T-cell (primary cell): ENCODE results near the gene PXT1. TPM values are rescaled to one million over a fixed set of nuclear protein-coding genes. Genes with fewer than 3 reads are reported as not detected.

ENCODE experiments used
- ATAC-seq, 4 experiments: fragments of 200-7000 bp in 3 of 4; fragments of 150-1000 bp in 1 of 4; cut with Tn5 transposase; replicated peaks in 1 of 4; 1 replicate in 3 of 4; 2 replicates in 1 of 4; pipeline ENCODE4 v1.10.0; 2021; ENCODE audit warnings: moderate library complexity in 3 of 4, mild to moderate bottlenecking in 2 of 4, moderate number of reproducible peaks in 1 of 4
- CTCF ChIA-PET, 2 donors: fragments of 300-600 bp; sonication (Branson Sonifier 250); formaldehyde crosslinking; loops; one replicate each; lab custom pipeline; 2022; ENCODE audit warnings: antibody characterized with exemption in 2 of 2; lab: Charles Lee
- POLR2A ChIA-PET, 2 donors: fragments of 300-600 bp; sonication (Branson Sonifier 250); formaldehyde crosslinking; loops; one replicate each; lab custom pipeline; 2022; ENCODE audit warnings: antibody characterized with exemption in 2 of 2; lab: Charles Lee
- DNase-seq, 35 experiments: peaks; one replicate each; pipeline versions ENCODE4 v3.0.0 to v3.0.0-alpha.2; 2013 to 2023
- H3K27ac ChIP-seq: one replicate; pipeline ENCODE4 v1.5.1; 2013; ENCODE audit warnings: low read length
- H3K27me3 ChIP-seq, 2 experiments: replicated peaks in 1 of 2; 1 replicate in 1 of 2; 2 replicates in 1 of 2; pipeline versions ENCODE4 v1.6.1 to v1.7.0; 2013; ENCODE audit warnings: low read length in 1 of 2, mixed read lengths in 1 of 2; ENCODE audit not compliant: control insufficient read depth in 2 of 2, insufficient read depth in 2 of 2; ENCODE audit errors: extremely low read depth in 1 of 2
- H3K36me3 ChIP-seq, 2 donors: 1 replicate in 1 of 2; 2 replicates in 1 of 2; pipeline versions ENCODE4 v1.6.1 to v1.7.0; 2013; ENCODE audit warnings: low read length in 1 of 2; ENCODE audit not compliant: control insufficient read depth in 2 of 2, insufficient read depth in 1 of 2; ENCODE audit errors: extremely low read depth in 1 of 2
- H3K4me1 ChIP-seq, 2 experiments: 1 replicate in 1 of 2; 2 replicates in 1 of 2; pipeline versions ENCODE4 v1.6.1 to v1.7.0; 2013; ENCODE audit warnings: low read length in 2 of 2, mixed read lengths in 1 of 2; ENCODE audit not compliant: insufficient read depth in 2 of 2, control insufficient read depth in 1 of 2; ENCODE audit errors: extremely low read depth in 1 of 2
- H3K4me3 ChIP-seq, 2 donors: 1 replicate in 1 of 2; 2 replicates in 1 of 2; pipeline versions ENCODE4 v1.5.1 to v1.7.0; 2013; ENCODE audit warnings: mild to moderate bottlenecking in 2 of 2, low read length in 1 of 2, moderate library complexity in 1 of 2; ENCODE audit not compliant: control insufficient read depth in 1 of 2; ENCODE audit errors: extremely low read depth in 1 of 2
- H3K9me3 ChIP-seq: 2 replicates; pipeline ENCODE4 v1.7.0; 2013
- H3K27ac Mint-ChIP-seq, 2 donors: one replicate each; pipeline ENCODE4 v1.8.0; 2020 to 2021; ENCODE audit warnings: mild to moderate bottlenecking in 2 of 2, mixed read lengths in 2 of 2
- H3K27me3 Mint-ChIP-seq, 2 donors: one replicate each; pipeline ENCODE4 v1.8.0; 2021 to 2022; ENCODE audit warnings: mixed read lengths in 2 of 2
- H3K36me3 Mint-ChIP-seq: one replicate; pipeline ENCODE4 v1.8.0; 2021; ENCODE audit warnings: mixed read lengths
- H3K4me1 Mint-ChIP-seq, 3 donors: one replicate each; pipeline ENCODE4 v1.8.0; 2020 to 2022; ENCODE audit warnings: mixed read lengths in 3 of 3, mild to moderate bottlenecking in 1 of 3
- H3K4me3 Mint-ChIP-seq, 3 donors: one replicate each; pipeline ENCODE4 v1.8.0; 2020 to 2022; ENCODE audit warnings: mild to moderate bottlenecking in 3 of 3, mixed read lengths in 3 of 3, moderate library complexity in 3 of 3
- H3K9me3 Mint-ChIP-seq, 3 donors: one replicate each; pipeline ENCODE4 v1.8.0; 2020 to 2022; ENCODE audit warnings: mixed read lengths in 3 of 3
- WGBS: methylation state at CpG from one replicate; pipeline ENCODE4 v1.1.5; 2013; ENCODE audit warnings: missing lambda C conversion rate; ENCODE audit not compliant: insufficient coverage; 5-methylcytosine and 5-hydroxymethylcytosine counted together
- total RNA-seq, 35 experiments: library from RNA in 6 of 35; stranded (reverse) in 6 of 35; fragments of 120-200 nt in 1 of 35; gene quantifications; one replicate each; pipeline versions ENCODE4 v1.2.1 to v1.2.4 and lab custom pipeline; 2013 to 2026

The PXT1 gene
- under 1 TPM in 4 of 5 donors, not detected in 1; 0.13 to 0.44 (median 0.25) TPM for total RNA-seq
- total RNA-seq (2013) = 0.61 TPM
- 0.06 to 1.8 (median 0.38) reads per million in 29 experiments for total RNA-seq (lab: John Stamatoyannopoulos, UW)

DNA sequence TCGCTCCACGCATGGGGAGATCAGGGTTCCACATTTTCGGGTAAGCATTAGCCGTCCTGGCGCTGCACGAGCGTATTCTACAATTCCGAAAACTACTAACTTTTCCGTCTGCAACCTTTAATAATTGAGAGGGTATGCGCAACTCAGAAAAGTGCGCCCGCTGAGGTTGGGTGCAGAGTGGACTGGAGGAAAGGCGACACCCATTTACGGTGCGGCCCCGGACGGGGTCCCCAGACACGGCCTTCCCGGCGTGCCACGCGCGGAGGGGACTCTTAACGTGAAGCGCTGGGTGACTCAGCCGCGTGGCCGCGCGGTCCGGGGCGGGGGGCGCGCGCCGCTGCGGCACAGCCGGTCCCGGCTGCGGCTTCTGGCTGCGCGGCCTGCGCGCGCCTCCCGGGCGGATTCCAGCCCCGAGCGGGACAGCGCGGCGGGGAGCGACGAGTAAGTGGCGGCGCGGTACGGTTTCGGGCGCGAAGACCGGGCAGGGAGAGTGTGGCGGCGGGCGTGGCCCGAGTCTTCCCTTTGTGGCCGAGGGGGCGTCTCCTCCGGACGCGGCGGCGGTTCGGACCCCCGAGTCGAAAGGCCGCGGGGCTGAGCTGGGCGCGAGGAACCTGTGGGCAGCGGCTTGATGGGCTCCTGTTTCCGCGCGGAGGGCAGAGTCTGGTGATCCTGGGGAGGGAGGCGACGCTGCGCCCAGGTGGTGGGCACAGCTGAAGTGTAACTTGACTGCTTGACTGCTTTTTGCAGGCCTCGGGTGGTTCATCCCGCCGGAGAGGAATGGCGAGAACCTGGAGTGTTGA is at the start of gene PXT1, which contains the start of gene KCTD20:
Gene PXT1 (minus strand): TSS at position 184 of the 800 bp plus-strand sequence. CDS start 16,772 bp downstream, outside the sequence.
Gene KCTD20 (plus strand): TSS at position 330 of the 800 bp plus-strand sequence. CDS start 27,098 bp downstream, outside the sequence.
- peak within 1 kb of the TSS; percentile 89 for H3K27ac ChIP-seq
- ChIA-PET CTCF (interaction anchor here in 1 of 2 donors (0.6 to 1.3 kb wide), 2 partner anchors 20 to 102 kb away, joined by 3 to 7 read pairs; no protein-coding TSS in a partner anchor), POLR2A (interaction anchor here (0.5 to 1.3 kb wide), 4 partner anchors 10 to 155 kb away, joined by 3 to 4 read pairs (median 4); no protein-coding TSS in a partner anchor)
- H3K36me3 Mint-ChIP-seq = peaks cover 5% of the 10 kb centered on the region
- H3K36me3 ChIP-seq = no peaks in the 10 kb centered on the region
- H3K9me3 ChIP-seq = no peaks in the 10 kb centered on the region
- H3K9me3 Mint-ChIP-seq = no peaks in the 10 kb centered on the region
- H3K4me3 ChIP-seq = peak within 1 kb of the TSS; percentile 74 to 98
- DNase-seq (peak; percentile 68 to 90 (median 79)), ATAC-seq (peak; percentile 85 to 93 (median 90))
- WGBS = under 1% methylated on average over 87 of the region's 91 CpGs
- H3K4me1 ChIP-seq = peaks cover 18 to 38% of the 10 kb centered on the region in 2 experiments
- peak within 1 kb of the TSS; percentile 96 to 97 (median 97) for H3K4me3 Mint-ChIP-seq
- H3K27me3 Mint-ChIP-seq = no peaks in the 10 kb centered on the region
- H3K27me3 ChIP-seq = no peaks in the 10 kb centered on the region
- H3K4me1 Mint-ChIP-seq = peaks cover 49 to 60% (median 51%) of the 10 kb centered on the region in 3 donors
- H3K27ac Mint-ChIP-seq = peak within 1 kb of the TSS; percentile 97 to 98

DNA sequence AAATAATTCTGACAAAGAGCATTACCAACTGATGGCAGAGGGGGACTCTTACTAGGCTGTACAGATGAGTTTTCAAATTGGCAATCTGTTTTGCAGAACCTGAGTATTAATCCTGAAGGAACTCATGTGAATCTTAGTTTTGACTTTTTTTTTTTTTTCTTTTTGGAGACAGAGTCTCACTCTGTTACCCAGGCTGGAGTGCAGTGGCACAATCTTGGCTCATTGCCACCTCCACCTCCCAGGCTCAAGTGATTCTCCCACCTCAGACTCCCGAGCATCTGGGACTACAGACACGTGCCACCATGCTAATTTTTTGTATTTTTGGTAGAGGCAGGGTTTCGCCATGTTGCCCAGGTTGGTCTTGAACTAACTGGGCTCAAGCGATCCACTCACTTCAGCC is 49.4 kb upstream of the PXT1 start:
- H3K36me3 ChIP-seq = peaks cover 16 to 57% of the 10 kb centered on the region in 2 donors
- H3K36me3 Mint-ChIP-seq = peaks cover 64% of the 10 kb centered on the region
- CTCF ChIA-PET = no interaction called here
- H3K4me3 Mint-ChIP-seq = no peak overlapping the region
- H3K27ac Mint-ChIP-seq = peak overlapping the region; percentile 10 to 55
- no peaks in the 10 kb centered on the region for H3K27me3 ChIP-seq
- no peak for ATAC-seq
- no peaks in the 10 kb centered on the region for H3K9me3 ChIP-seq
- H3K27ac ChIP-seq = no peak overlapping the region
- POLR2A ChIA-PET = no interaction called here
- no CpG with 5 or more reads among the region's 4 CpGs for WGBS
- no peaks in the 10 kb centered on the region for H3K9me3 Mint-ChIP-seq
- peaks cover 6 to 7% of the 10 kb centered on the region in 2 experiments for H3K4me1 ChIP-seq
- no peak for DNase-seq
- H3K4me3 ChIP-seq = no peak overlapping the region
- peaks cover 12 to 44% (median 41%) of the 10 kb centered on the region in 3 donors for H3K4me1 Mint-ChIP-seq
- no peaks in the 10 kb centered on the region for H3K27me3 Mint-ChIP-seq

- H3K27me3 Mint-ChIP-seq = no peaks in the 10 kb centered on the region
- Histone ChIP-seq H3K4me1 (peaks cover 6 to 7% of the 10 kb centered on the region in 2 experiments), H3K4me3 (no peak overlapping the region), H3K27ac (no peak overlapping the region), H3K9me3 (no peaks in the 10 kb centered on the region), H3K36me3 (peaks cover 16 to 57% of the 10 kb centered on the region in 2 donors), H3K27me3 (no peaks in the 10 kb centered on the region)
- ATAC-seq = no peak
- ChIA-PET CTCF (interaction anchor here in 1 of 2 donors (0.6 kb wide), 1 partner anchor 599 kb away, joined by 3 read pairs; no protein-coding TSS in a partner anchor), POLR2A (no interaction called here)
- 95% methylated on average over 3 of the region's 7 CpGs for WGBS
- H3K9me3 Mint-ChIP-seq = no peaks in the 10 kb centered on the region
- H3K36me3 Mint-ChIP-seq = peaks cover 64% of the 10 kb centered on the region
- no peak for DNase-seq
- H3K27ac Mint-ChIP-seq = peak overlapping the region in 1 of 2 donors; percentile 45
- H3K4me3 Mint-ChIP-seq = no peak overlapping the region
- H3K4me1 Mint-ChIP-seq = peaks cover 12 to 43% (median 41%) of the 10 kb centered on the region in 3 donors
Measured at GRCh38 chr6:36491378-36491965, 48.8 kb upstream of the PXT1 start.

- ATAC-seq = no peak
- H3K4me3 ChIP-seq = no peak overlapping the region
- H3K9me3 Mint-ChIP-seq = no peaks in the 10 kb centered on the region
- H3K9me3 ChIP-seq = no peaks in the 10 kb centered on the region
- POLR2A ChIA-PET = interaction anchor here in 1 of 2 donors (0.5 kb wide), 1 partner anchor 23 kb away, joined by 4 read pairs; no protein-coding TSS in a partner anchor
- peaks cover 4 to 5% of the 10 kb centered on the region in 2 experiments for H3K4me1 ChIP-seq
- WGBS = 100% methylated on average over 2 of the region's 4 CpGs
- H3K4me3 Mint-ChIP-seq = no peak overlapping the region
- peaks cover 59% of the 10 kb centered on the region for H3K36me3 Mint-ChIP-seq
- H3K27me3 Mint-ChIP-seq = no peaks in the 10 kb centered on the region
- no peak for DNase-seq
- H3K4me1 Mint-ChIP-seq = peaks cover 14 to 28% (median 26%) of the 10 kb centered on the region in 3 donors
- CTCF ChIA-PET = no interaction called here
- H3K36me3 ChIP-seq = peaks cover 7 to 54% of the 10 kb centered on the region in 2 donors
- H3K27ac Mint-ChIP-seq = peak overlapping the region; percentile 34 to 55
- no peaks in the 10 kb centered on the region for H3K27me3 ChIP-seq
- H3K27ac ChIP-seq = no peak overlapping the region
Measured at GRCh38 chr6:36489426-36489825, 46.8 kb upstream of the PXT1 start.

DNA sequence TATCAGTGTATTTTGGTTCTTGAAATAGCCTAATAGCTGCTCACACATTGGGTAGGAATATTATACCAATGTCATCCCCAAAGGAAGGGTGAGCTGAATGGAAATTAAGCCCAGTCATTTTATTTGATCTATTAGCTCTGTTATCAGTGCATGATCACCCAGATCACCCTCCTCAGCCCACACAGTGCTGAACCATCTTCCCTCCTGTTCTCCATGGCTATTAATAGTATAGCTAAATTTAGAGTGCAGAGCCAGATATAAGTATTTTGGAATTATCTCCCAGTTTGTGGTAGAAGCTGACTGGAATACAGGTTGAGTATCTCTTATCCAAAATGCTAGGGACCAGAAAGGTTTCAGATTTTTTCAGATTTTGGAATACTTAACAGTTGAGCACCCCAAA is 45.6 kb upstream of the PXT1 start:
- Histone ChIP-seq H3K9me3 (no peaks in the 10 kb centered on the region), H3K4me3 (no peak overlapping the region), H3K4me1 (no peaks in the 10 kb centered on the region), H3K27me3 (no peaks in the 10 kb centered on the region), H3K36me3 (peaks cover 2 to 42% of the 10 kb centered on the region in 2 donors), H3K27ac (no peak overlapping the region)
- H3K4me3 Mint-ChIP-seq = no peak overlapping the region
- H3K9me3 Mint-ChIP-seq = no peaks in the 10 kb centered on the region
- no peak for ATAC-seq
- H3K36me3 Mint-ChIP-seq = peaks cover 53% of the 10 kb centered on the region
- H3K27ac Mint-ChIP-seq = no peak overlapping the region
- ChIA-PET POLR2A (interaction anchor here in 1 of 2 donors (0.5 kb wide), 1 partner anchor 23 kb away, joined by 3 read pairs; no protein-coding TSS in a partner anchor), CTCF (interaction anchor here in 1 of 2 donors (0.6 kb wide), 1 partner anchor 36 kb away, joined by 4 read pairs; no protein-coding TSS in a partner anchor)
- no peak for DNase-seq
- no peaks in the 10 kb centered on the region for H3K27me3 Mint-ChIP-seq
- peaks cover 5 to 17% (median 14%) of the 10 kb centered on the region in 3 donors for H3K4me1 Mint-ChIP-seq

DNA sequence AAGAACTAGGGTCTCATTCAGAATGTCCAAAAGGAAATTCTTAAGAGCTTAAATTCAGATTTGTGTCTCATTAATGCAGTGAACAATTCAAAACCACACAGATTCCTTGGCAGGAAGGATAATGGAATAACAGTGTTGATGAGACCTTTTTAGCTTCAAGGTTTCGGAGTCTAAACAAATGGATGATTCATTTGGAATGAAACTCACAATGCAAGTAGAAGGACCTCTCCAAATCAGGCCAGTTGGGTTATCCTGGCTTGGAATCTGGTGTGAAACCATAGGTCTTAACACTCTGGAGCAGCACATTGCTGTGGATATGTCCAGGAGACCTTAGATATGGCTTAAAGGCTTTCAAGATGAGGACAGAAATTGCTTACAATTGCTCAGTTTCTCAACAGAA is 45.0 kb upstream of the PXT1 start:
- Mint-ChIP-seq H3K4me3 (no peak overlapping the region), H3K27me3 (no peaks in the 10 kb centered on the region), H3K27ac (peak overlapping the region; percentile 15 to 34), H3K4me1 (peaks cover 5 to 14% (median 11%) of the 10 kb centered on the region in 3 donors), H3K9me3 (no peaks in the 10 kb centered on the region), H3K36me3 (peaks cover 52% of the 10 kb centered on the region)
- Histone ChIP-seq H3K27ac (no peak overlapping the region), H3K4me1 (no peaks in the 10 kb centered on the region), H3K4me3 (no peak overlapping the region), H3K27me3 (no peaks in the 10 kb centered on the region), H3K36me3 (peaks cover 0 to 43% of the 10 kb centered on the region in 2 donors), H3K9me3 (no peaks in the 10 kb centered on the region)
- WGBS = 100% methylated on average over 1 of the region's 1 CpG
- DNase-seq (no peak), ATAC-seq (no peak)
- ChIA-PET CTCF (interaction anchor here in 1 of 2 donors (0.6 kb wide), 1 partner anchor 35 kb away, joined by 4 read pairs; no protein-coding TSS in a partner anchor), POLR2A (interaction anchor here (0.5 to 0.7 kb wide), 2 partner anchors 24 to 820 kb away, joined by 3 to 4 read pairs; no protein-coding TSS in a partner anchor)
